Endometrial microvascular endothelial cells (primary cell): ENCODE results near the gene CABLES1. TPM values are rescaled to one million over a fixed set of nuclear protein-coding genes. Genes with fewer than 3 reads are reported as not detected.
"Not testable (repeated sequence)": the region's sequence is repeated elsewhere in the genome, so short reads cannot be mapped to it uniquely, and the experiment has no call there.

ENCODE experiments used
- in situ Hi-C: cut with HindIII; loops from 2 replicates; pipeline ENCODE4 v1.10.0; 2017; ENCODE audit warnings: low sequenced_read_pairs, low pct_unique_long_range_greater_than_20kb; ENCODE audit errors: inconsistent ontology term
- total RNA-seq: library from RNA; depleted of rRNA; stranded (reverse); fragments of >200 nt; gene quantifications from one replicate; pipeline ENCODE4 v1.2.3, GENCODE V29; 2015; ENCODE audit errors: inconsistent ontology term

Gene CABLES1
- total RNA-seq, 1 donor from 2014 or later, result 12.6 TPM

- in situ Hi-C loops, result no loop called here
Measured at GRCh38 chr18:23270986-23271680, 135.8 kb downstream of the CABLES1 start.

GRCh38 chr18:23272498-23273232 is 137.4 kb downstream of the CABLES1 start:
- in situ Hi-C loops, result no loop called here

- in situ Hi-C loops, result no loop called here
Measured at GRCh38 chr18:23273443-23273966, 138.2 kb downstream of the CABLES1 start.

- in situ Hi-C loops, result no loop called here
Measured at GRCh38 chr18:23274638-23275482, 139.6 kb downstream of the CABLES1 start.

- in situ Hi-C loops, result no loop called here
Measured at GRCh38 chr18:23276451-23276850, 141.2 kb downstream of the CABLES1 start.

- in situ Hi-C loops, result no loop called here
Measured at GRCh38 chr18:23277399-23277798, 142.1 kb downstream of the CABLES1 start.

- in situ Hi-C loops, result no loop called here
Measured at GRCh38 chr18:23279931-23280330, 144.6 kb downstream of the CABLES1 start.

GRCh38 chr18:23280844-23281243 is 145.6 kb downstream of the CABLES1 start:
- in situ Hi-C loops, result no loop called here

- in situ Hi-C loops, result no loop called here
Measured at GRCh38 chr18:23281626-23282436, 146.5 kb downstream of the CABLES1 start.

- in situ Hi-C loops, result no loop called here
Measured at GRCh38 chr18:23282437-23282781, 147.1 kb downstream of the CABLES1 start.

- in situ Hi-C loops, result no loop called here
Measured at GRCh38 chr18:23283916-23284430, 148.7 kb downstream of the CABLES1 start.

- in situ Hi-C loops, result no loop called here
Measured at GRCh38 chr18:23284629-23285028, 149.3 kb downstream of the CABLES1 start.

GRCh38 chr18:23285581-23285980 is 150.3 kb downstream of the CABLES1 start:
- in situ Hi-C loops, result not testable (repeated sequence)

- in situ Hi-C loops, result no loop called here
Measured at GRCh38 chr18:23291456-23292205, 156.3 kb downstream of the CABLES1 start.

- in situ Hi-C loops, result no loop called here
Measured at GRCh38 chr18:23300231-23300805, 165.0 kb downstream of the CABLES1 start.

GRCh38 chr18:23301972-23302371 is 166.7 kb downstream of the CABLES1 start:
- in situ Hi-C loops, result no loop called here

- in situ Hi-C loops, result no loop called here
Measured at GRCh38 chr18:23302511-23302850, 167.2 kb downstream of the CABLES1 start.
